Mesothelial cell of epicardium (in vitro differentiated cells): ENCODE measurements around the gene SLC34A1. TPM values are rescaled to one million over a fixed set of nuclear protein-coding genes. Genes with fewer than 3 reads are reported as not detected.
A peak's percentile ranks its signal among the peaks of the same experiment; 100 is the strongest.

Source experiments
- DNase-seq, 2 experiments: peaks; one replicate each; pipeline ENCODE4 v3.0.0; 2021; ENCODE audit warnings: low spot score in 2 of 2; ENCODE audit not compliant: unreplicated experiment in 2 of 2
- H3K27ac Mint-ChIP-seq: 2 replicates; pipeline ENCODE4 v1.8.0; 2021; ENCODE audit warnings: mixed read lengths
- H3K27me3 Mint-ChIP-seq: 2 replicates; pipeline ENCODE4 v1.8.0; 2021; ENCODE audit warnings: low read depth, mixed read lengths
- H3K36me3 Mint-ChIP-seq: 2 replicates; pipeline ENCODE4 v1.8.0; 2021; ENCODE audit warnings: mixed read lengths
- H3K4me1 Mint-ChIP-seq: 2 replicates; pipeline ENCODE4 v1.8.0; 2021; ENCODE audit warnings: mixed read lengths
- H3K4me3 Mint-ChIP-seq: 2 replicates; pipeline ENCODE4 v1.8.0; 2021; ENCODE audit warnings: mild to moderate bottlenecking, moderate library complexity, mixed read lengths
- H3K9me3 Mint-ChIP-seq: 2 replicates; pipeline ENCODE4 v1.8.0; 2021; ENCODE audit warnings: mixed read lengths
- CTCF ChIP-seq: fragments of 200-600 bp; sonication (generic); IDR thresholded peaks from one replicate; pipeline ENCODE4 v1.5.0; 2021; ENCODE audit warnings: antibody characterized with exemption; ENCODE audit not compliant: unreplicated experiment
- total RNA-seq: library from RNA; stranded (reverse); gene quantifications from 3 replicates; pipeline ENCODE4 v1.2.1, GENCODE V29; 2021

Gene SLC34A1
- total RNA-seq, 1 donor from 2014 or later = not detected

- Mint-ChIP-seq H3K27me3 (peaks cover 13% of the 10 kb centered on the region), H3K4me1 (no peaks in the 10 kb centered on the region), H3K4me3 (no peak overlapping the region), H3K9me3 (no peaks in the 10 kb centered on the region), H3K36me3 (no peaks in the 10 kb centered on the region), H3K27ac (no peak overlapping the region)
- TF ChIP-seq CTCF = no peak
- DNase-seq = no peak
These were observed 11.8 kb downstream of the SLC34A1 start for GRCh38 chr5:177396078-177396477.

- H3K4me1 Mint-ChIP-seq = no peaks in the 10 kb centered on the region
- H3K9me3 Mint-ChIP-seq = no peaks in the 10 kb centered on the region
- TF ChIP-seq CTCF = no peak
- H3K36me3 Mint-ChIP-seq = no peaks in the 10 kb centered on the region
- peaks cover 20% of the 10 kb centered on the region for H3K27me3 Mint-ChIP-seq
- H3K4me3 Mint-ChIP-seq = no peak overlapping the region
- DNase-seq = no peak
- no peak overlapping the region for H3K27ac Mint-ChIP-seq
These were observed 12.6 kb downstream of the SLC34A1 start for GRCh38 chr5:177396807-177397206.

GRCh38 chr5:177397875-177398390 is 13.7 kb downstream of the SLC34A1 start:
- Mint-ChIP-seq H3K27me3 (peaks cover 32% of the 10 kb centered on the region), H3K27ac (no peak overlapping the region), H3K4me1 (peaks cover 7% of the 10 kb centered on the region), H3K9me3 (no peaks in the 10 kb centered on the region), H3K36me3 (no peaks in the 10 kb centered on the region), H3K4me3 (no peak overlapping the region)
- TF ChIP-seq CTCF = no peak
- no peak for DNase-seq

- H3K9me3 Mint-ChIP-seq = no peaks in the 10 kb centered on the region
- no peak for DNase-seq
- peaks cover 47% of the 10 kb centered on the region for H3K27me3 Mint-ChIP-seq
- peaks cover 16% of the 10 kb centered on the region for H3K4me1 Mint-ChIP-seq
- H3K4me3 Mint-ChIP-seq = no peak within 1 kb of the TSS
- TF ChIP-seq CTCF = no peak
- H3K36me3 Mint-ChIP-seq = no peaks in the 10 kb centered on the region
- H3K27ac Mint-ChIP-seq = no peak within 1 kb of the TSS
These were observed 16.0 kb downstream of the SLC34A1 start, which contains the start of gene PFN3 for GRCh38 chr5:177399997-177400868. Gene PFN3, minus strand, starts transcription at chr5:177400661. Its CDS starts 85 bp downstream, at chr5:177400576.

- H3K27ac Mint-ChIP-seq = peak overlapping the region; percentile 61
- peaks cover 62% of the 10 kb centered on the region for H3K27me3 Mint-ChIP-seq
- peak overlapping the region; percentile 71 for H3K4me3 Mint-ChIP-seq
- no peaks in the 10 kb centered on the region for H3K36me3 Mint-ChIP-seq
- TF ChIP-seq CTCF = no peak
- no peaks in the 10 kb centered on the region for H3K9me3 Mint-ChIP-seq
- H3K4me1 Mint-ChIP-seq = peaks cover 16% of the 10 kb centered on the region
- DNase-seq = peak; percentile 55 to 75
These were observed 18.2 kb downstream of the SLC34A1 start for GRCh38 chr5:177402271-177403043.
